Gastrocnemius medialis (tissue), 4 donors: ENCODE results near the gene CADM2. TPM values are rescaled to one million over a fixed set of nuclear protein-coding genes. Genes with fewer than 3 reads are reported as not detected.
A peak's percentile ranks its signal among the peaks of the same experiment; 100 is the strongest.

Experiments used
- ATAC-seq, 2 donors: fragments of 150-250 bp; one replicate each; pipeline ENCODE4 v1.9.1; 2016
- DNase-seq, 2 donors: peaks; one replicate each; pipeline ENCODE4 v3.0.0-alpha.2; 2019
- H3K27ac ChIP-seq, 4 donors: fragments of 200-600 bp; sonication (generic); 1 replicate in 1 of 4; 2 replicates in 3 of 4; pipeline ENCODE4 v1.5.1; 2016 to 2018; ENCODE audit warnings: mild to moderate bottlenecking in 2 of 4, moderate library complexity in 1 of 4
- H3K27me3 ChIP-seq, 3 donors: fragments of 200-600 bp; sonication (generic) in 2 of 3; 1 replicate in 1 of 3; 2 replicates in 2 of 3; pipeline versions ENCODE4 v1.5.1 to v1.6.0; 2016 to 2019; ENCODE audit warnings: mild to moderate bottlenecking in 1 of 3, moderate library complexity in 1 of 3
- H3K36me3 ChIP-seq, 2 donors: fragments of 200-600 bp; sonication (generic) in 1 of 2; one replicate each; pipeline ENCODE4 v1.5.1; 2017 to 2018
- H3K4me1 ChIP-seq, 2 donors: fragments of 200-600 bp; sonication (generic) in 1 of 2; one replicate each; pipeline ENCODE4 v1.5.1; 2016 to 2017; ENCODE audit warnings: mild to moderate bottlenecking in 2 of 2
- H3K4me3 ChIP-seq, 4 donors: fragments of 200-600 bp; sonication (generic) in 3 of 4; 1 replicate in 1 of 4; 2 replicates in 3 of 4; pipeline ENCODE4 v1.5.1; 2016 to 2019; ENCODE audit warnings: mild to moderate bottlenecking in 2 of 4
- H3K9me3 ChIP-seq, 3 donors: fragments of 200-600 bp; sonication (generic) in 2 of 3; 1 replicate in 1 of 3; 2 replicates in 2 of 3; pipeline ENCODE4 v1.5.1; 2016 to 2019
- POLR2A ChIP-seq, 2 donors: fragments of 450-650 bp; IDR thresholded peaks; one replicate each; pipeline ENCODE4 v1.6.1; 2017; ENCODE audit warnings: antibody characterized with exemption in 2 of 2, mild to moderate bottlenecking in 2 of 2, moderate library complexity in 2 of 2
- in situ Hi-C, 4 donors: fragments of 200-750 bp; cut with MboI; loops; one replicate each; pipeline versions ENCODE4 v1.15.0 to v1.8.0; 2017; ENCODE audit warnings: low sequenced_read_pairs in 4 of 4
- intact Hi-C: fragments of 100-400 bp; cut with DNase I; formaldehyde crosslinking; loops from one replicate; pipeline ENCODE4 v1.15.1; 2023; ENCODE audit warnings: low total_unique reads
- total RNA-seq, 4 donors: library from RNA; depleted of rRNA; stranded (reverse); fragments of >200 nt; gene quantifications; one replicate each; pipeline versions ENCODE4 v1.1.0 to v1.2.3, GENCODE V29; 2016
- TF ChIP-seq, protein P1 (sequence below), 5 experiments: fragments of 450-650 bp in 3 of 5; fragments of 200-600 bp in 2 of 5; sonication (generic) in 2 of 5; IDR thresholded peaks in 4 of 5; conservative IDR thresholded peaks in 1 of 5; 1 replicate in 4 of 5; 2 replicates in 1 of 5; pipeline ENCODE4 v1.5.1; 2016 to 2019; ENCODE audit warnings: antibody characterized with exemption in 5 of 5, mild to moderate bottlenecking in 3 of 5, moderate library complexity in 3 of 5

Gene CADM2
- total RNA-seq, 4 donors from 2014 or later: 2.7 to 9.0 (median 6.0) TPM

DNA sequence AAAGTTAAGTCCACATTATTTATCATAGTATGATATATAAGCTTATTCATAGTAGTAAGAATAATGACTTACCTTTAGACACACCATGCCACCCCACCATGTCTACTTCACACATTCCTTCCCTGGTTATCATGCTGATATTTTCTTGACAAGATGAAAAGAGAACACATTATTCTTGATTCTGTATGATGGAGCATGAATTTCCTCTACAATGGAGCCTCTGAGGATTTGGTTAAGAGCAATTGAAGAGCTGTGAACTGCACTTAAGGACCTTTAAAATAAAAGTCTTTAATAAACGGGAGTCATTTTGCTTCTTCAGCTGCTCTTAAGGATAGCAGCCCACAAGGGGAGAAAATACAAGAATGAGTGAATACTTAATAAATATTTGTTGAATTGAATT lies 226.7 kb downstream of the CADM2 start:
- H3K4me3 ChIP-seq: no peak overlapping the region
- H3K27me3 ChIP-seq: no peaks in the 10 kb centered on the region
- H3K9me3 ChIP-seq: no peaks in the 10 kb centered on the region
- DNase-seq (no peak), ATAC-seq (no peak)
- H3K27ac ChIP-seq: no peak overlapping the region
- TF ChIP-seq, protein P1, sequence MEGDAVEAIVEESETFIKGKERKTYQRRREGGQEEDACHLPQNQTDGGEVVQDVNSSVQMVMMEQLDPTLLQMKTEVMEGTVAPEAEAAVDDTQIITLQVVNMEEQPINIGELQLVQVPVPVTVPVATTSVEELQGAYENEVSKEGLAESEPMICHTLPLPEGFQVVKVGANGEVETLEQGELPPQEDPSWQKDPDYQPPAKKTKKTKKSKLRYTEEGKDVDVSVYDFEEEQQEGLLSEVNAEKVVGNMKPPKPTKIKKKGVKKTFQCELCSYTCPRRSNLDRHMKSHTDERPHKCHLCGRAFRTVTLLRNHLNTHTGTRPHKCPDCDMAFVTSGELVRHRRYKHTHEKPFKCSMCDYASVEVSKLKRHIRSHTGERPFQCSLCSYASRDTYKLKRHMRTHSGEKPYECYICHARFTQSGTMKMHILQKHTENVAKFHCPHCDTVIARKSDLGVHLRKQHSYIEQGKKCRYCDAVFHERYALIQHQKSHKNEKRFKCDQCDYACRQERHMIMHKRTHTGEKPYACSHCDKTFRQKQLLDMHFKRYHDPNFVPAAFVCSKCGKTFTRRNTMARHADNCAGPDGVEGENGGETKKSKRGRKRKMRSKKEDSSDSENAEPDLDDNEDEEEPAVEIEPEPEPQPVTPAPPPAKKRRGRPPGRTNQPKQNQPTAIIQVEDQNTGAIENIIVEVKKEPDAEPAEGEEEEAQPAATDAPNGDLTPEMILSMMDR (IDR thresholded peaks at IDR 0.05 in 4 of 5, conservative IDR thresholded peaks at IDR 0.05 in 1 of 5): no peak
- TF ChIP-seq POLR2A (IDR thresholded peaks at IDR 0.05): no peak
- peaks cover 9 to 11% of the 10 kb centered on the region in 2 donors for H3K4me1 ChIP-seq
- intact Hi-C loops: no loop called here
- in situ Hi-C loops: no loop called here
- H3K36me3 ChIP-seq: no peaks in the 10 kb centered on the region

DNA sequence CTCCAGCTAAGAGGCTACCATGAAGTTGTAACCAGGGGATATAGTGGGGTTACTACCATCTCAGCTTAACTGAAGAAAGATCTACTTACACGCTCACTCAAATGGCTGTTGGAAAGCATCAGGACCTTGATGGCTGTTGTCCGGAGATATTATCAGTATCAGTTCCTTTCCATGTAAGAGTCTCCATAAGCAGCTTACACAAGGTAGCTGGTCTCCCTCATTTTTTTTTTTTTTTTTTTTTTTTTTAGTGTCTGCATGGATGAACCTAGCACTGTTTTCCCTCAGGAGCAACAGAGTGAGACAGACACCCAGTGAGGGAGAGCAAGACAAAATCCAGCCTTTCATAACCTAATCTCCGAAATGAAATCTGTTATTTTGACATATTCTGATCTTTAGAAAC lies 230.9 kb downstream of the CADM2 start:
- Histone ChIP-seq H3K9me3 (no peaks in the 10 kb centered on the region), H3K27me3 (no peaks in the 10 kb centered on the region), H3K27ac (no peak overlapping the region), H3K4me3 (no peak overlapping the region), H3K36me3 (no peaks in the 10 kb centered on the region), H3K4me1 (peaks cover 9% of the 10 kb centered on the region in 2 donors)
- TF ChIP-seq POLR2A (IDR thresholded peaks at IDR 0.05): no peak
- TF ChIP-seq, protein P1 (IDR thresholded peaks at IDR 0.05 in 4 of 5, conservative IDR thresholded peaks at IDR 0.05 in 1 of 5): no peak
- DNase-seq: no peak
- intact Hi-C loops: no loop called here
- in situ Hi-C loops: no loop called here
- ATAC-seq: no peak

DNA sequence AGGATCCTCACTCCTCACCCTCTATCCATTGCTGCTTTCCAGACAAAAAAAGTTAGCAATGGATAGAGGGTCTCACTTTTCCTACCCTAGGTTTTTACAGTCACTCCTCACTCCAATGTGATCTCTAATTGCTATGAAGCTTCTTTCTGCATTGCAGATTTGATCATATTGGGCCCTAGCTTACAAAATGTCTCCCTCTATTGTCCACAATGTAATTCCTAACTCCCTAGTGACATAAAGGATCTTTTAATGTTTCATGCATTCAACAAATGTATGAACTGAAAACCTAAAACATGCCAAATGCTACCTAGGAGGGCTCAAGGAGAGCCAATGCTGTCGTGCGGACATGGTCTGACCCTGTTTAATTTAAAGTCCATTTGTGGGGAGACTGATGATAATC lies 234.8 kb downstream of the CADM2 start:
- ATAC-seq (no peak), DNase-seq (no peak)
- TF ChIP-seq, protein P1 (IDR thresholded peaks at IDR 0.05 in 4 of 5, conservative IDR thresholded peaks at IDR 0.05 in 1 of 5): no peak
- TF ChIP-seq POLR2A (IDR thresholded peaks at IDR 0.05): no peak
- Histone ChIP-seq H3K27me3 (no peaks in the 10 kb centered on the region), H3K4me1 (no peaks in the 10 kb centered on the region), H3K4me3 (no peak overlapping the region), H3K36me3 (no peaks in the 10 kb centered on the region), H3K9me3 (no peaks in the 10 kb centered on the region), H3K27ac (no peak overlapping the region)
- intact Hi-C loops (no loop called here), in situ Hi-C loops (no loop called here)

DNA sequence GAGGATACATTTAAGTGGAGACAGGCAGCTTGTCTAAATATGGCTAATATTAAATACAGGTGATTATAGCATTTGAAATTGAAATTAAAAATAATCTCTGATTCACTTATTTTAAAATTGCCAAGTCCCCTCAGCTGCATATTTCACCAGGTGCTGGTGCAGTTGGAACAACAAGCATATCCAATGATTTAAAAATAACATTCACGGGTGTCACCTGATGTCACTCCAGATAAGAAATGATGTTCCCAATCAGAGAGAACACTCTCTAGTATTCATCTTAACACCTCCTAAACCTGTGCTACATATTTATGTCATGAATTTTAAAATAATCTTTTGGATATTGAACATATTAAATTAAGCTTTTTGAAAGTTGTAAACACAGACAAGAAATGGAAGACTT lies 249.9 kb downstream of the CADM2 start:
- no peak for DNase-seq
- in situ Hi-C loops: no loop called here
- Histone ChIP-seq H3K9me3 (no peaks in the 10 kb centered on the region), H3K27me3 (no peaks in the 10 kb centered on the region), H3K27ac (no peak overlapping the region), H3K36me3 (no peaks in the 10 kb centered on the region), H3K4me1 (peaks cover 0 to 3% of the 10 kb centered on the region in 2 donors), H3K4me3 (no peak overlapping the region)
- TF ChIP-seq, protein P1 (IDR thresholded peaks at IDR 0.05 in 4 of 5, conservative IDR thresholded peaks at IDR 0.05 in 1 of 5): no peak
- no peak for TF ChIP-seq POLR2A (IDR thresholded peaks at IDR 0.05)
- ATAC-seq: peak in 1 of 2 donors; percentile 56
- intact Hi-C loops: no loop called here

DNA sequence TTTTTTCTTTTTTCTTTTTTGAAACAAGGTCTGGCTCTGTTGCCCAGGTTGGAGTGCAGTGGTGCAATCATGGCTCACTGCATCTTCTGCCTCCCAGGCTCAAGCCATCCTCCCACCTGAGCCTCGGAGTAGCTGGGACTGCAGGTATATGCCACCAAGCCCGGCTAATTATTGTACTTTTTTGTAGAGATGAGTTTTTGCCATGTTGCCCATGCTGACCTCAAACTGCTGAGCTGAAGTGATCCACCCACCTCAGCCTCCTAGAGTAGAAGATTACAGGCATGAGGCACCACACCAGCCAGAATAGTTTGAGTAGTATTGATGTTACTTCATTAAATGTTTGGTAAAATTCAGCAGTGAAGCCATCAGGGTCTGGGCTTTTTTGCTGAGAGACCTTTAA lies 251.8 kb downstream of the CADM2 start:
- no peak for ATAC-seq
- Histone ChIP-seq H3K27ac (no peak overlapping the region), H3K36me3 (no peaks in the 10 kb centered on the region), H3K4me3 (no peak overlapping the region), H3K27me3 (no peaks in the 10 kb centered on the region), H3K9me3 (no peaks in the 10 kb centered on the region), H3K4me1 (peaks cover 0 to 3% of the 10 kb centered on the region in 2 donors)
- in situ Hi-C loops (no loop called here), intact Hi-C loops (no loop called here)
- no peak for DNase-seq
- TF ChIP-seq, protein P1 (IDR thresholded peaks at IDR 0.05 in 4 of 5, conservative IDR thresholded peaks at IDR 0.05 in 1 of 5): no peak
- no peak for TF ChIP-seq POLR2A (IDR thresholded peaks at IDR 0.05)
